ENCODE data around the gene ECHS1. TPM values are rescaled to one million over a fixed set of nuclear protein-coding genes. Genes with fewer than 3 reads are reported as not detected.
A peak's percentile ranks its signal among the peaks of the same experiment; 100 is the strongest.

ECHS1 gene
- total RNA-seq, 6 experiments from 2014 or later, result 293 to 780 (median 436) TPM

GRCh38 chr10:133351408-133352318, 21.5 kb downstream of the ECHS1 start:
- WGBS (ENCODE audit: insufficient coverage, low coverage, low lambda C conversion rate, missing lambda C conversion rate), result 77% methylated on average over 5 of the region's 24 CpGs
- ATAC-seq, result no peak
- H3K27me3 ChIP-seq, result no peaks in the 10 kb centered on the region
- no peaks in the 10 kb centered on the region for H3K9me3 ChIP-seq
- intact Hi-C loops (cut with DNase I), result no loop called here
- H3K27ac ChIP-seq, result peak overlapping the region in 1 of 3 donors; percentile 33
- H3K4me1 ChIP-seq, result peaks cover 0 to 80% (median 37%) of the 10 kb centered on the region in 4 donors
- H3K36me3 ChIP-seq, result peaks cover 0 to 4% (median 0%) of the 10 kb centered on the region in 4 donors
- H3K4me3 ChIP-seq, result no peak overlapping the region
- DNase-seq, result peak in 1 of 3 donors; percentile 51
- TF ChIP-seq CTCF (IDR thresholded peaks at IDR 0.05) (peak in 2 of 4 donors; percentile 2 to 6), POLR2A (IDR thresholded peaks at IDR 0.05) (no peak)

DNA sequence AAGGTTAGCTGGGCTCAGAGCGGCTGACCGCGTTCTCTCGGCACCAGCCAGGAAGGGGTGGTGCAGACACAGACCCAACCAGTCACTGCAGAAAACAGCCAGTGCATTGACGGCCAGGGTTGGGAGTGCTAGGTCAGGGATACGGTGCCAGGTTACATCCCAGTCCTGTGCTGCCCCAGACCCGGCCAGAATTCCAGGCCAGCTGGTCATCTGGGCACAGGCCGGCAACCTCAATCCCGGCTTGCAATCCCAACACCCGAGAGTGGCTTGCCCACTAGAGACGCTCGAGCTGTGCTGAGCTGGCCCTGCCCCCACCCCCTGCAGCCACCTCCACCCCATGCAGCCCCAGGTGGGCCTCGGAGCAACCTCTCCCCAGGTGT, 22.2 kb downstream of the ECHS1 start:
- intact Hi-C loops (cut with DNase I), result no loop called here
- Histone ChIP-seq H3K27ac (peak overlapping the region in 1 of 3 donors; percentile 67), H3K36me3 (peaks cover 0 to 4% (median 0%) of the 10 kb centered on the region in 4 donors), H3K4me3 (no peak overlapping the region), H3K9me3 (no peaks in the 10 kb centered on the region), H3K27me3 (no peaks in the 10 kb centered on the region), H3K4me1 (peaks cover 0 to 72% (median 33%) of the 10 kb centered on the region in 4 donors)
- TF ChIP-seq POLR2A (IDR thresholded peaks at IDR 0.05) (no peak), CTCF (IDR thresholded peaks at IDR 0.05) (no peak)
- 7% methylated on average over 3 of the region's 13 CpGs for WGBS (ENCODE audit: insufficient coverage, low coverage, low lambda C conversion rate, missing lambda C conversion rate)
- DNase-seq (peak; percentile 66 to 94 (median 92)), ATAC-seq (peak; percentile 29 to 57 (median 48))

DNA sequence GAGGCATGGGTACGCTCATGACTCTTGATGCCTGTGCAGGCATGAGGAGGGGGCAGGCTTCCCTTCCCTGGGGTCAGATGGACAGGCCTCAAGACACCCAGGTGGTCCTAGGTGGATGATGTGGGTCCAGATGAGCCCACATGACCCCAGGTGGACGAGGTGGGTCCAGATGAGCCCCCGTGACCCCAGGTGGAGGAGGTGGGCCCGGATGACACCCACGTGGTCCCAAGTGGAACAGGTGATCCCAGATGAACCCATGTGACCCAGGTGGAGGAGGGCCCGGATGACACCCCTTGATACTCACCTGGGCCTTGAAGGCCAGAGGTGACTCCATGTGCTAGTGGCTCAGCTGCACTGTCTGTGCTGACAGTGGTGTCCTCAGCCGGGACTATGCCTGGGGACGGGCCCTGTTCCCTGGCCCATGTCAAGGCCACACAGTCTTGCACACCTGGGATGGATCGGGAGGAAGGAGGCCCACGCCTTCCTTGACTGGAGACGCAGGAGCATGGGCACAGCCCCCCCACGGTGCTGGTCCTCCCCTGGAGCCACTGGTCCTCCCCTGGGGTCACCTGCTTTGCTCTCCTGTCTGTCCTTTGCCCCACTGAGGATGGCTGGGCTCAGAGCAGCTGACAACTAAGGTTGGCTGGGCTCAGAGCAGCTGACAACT, 22.7 kb downstream of the ECHS1 start:
- peaks cover 0 to 4% (median 0%) of the 10 kb centered on the region in 4 donors for H3K36me3 ChIP-seq
- DNase-seq, result no peak
- no peak overlapping the region for H3K4me3 ChIP-seq
- 33% methylated on average over 3 of the region's 12 CpGs for WGBS (ENCODE audit: insufficient coverage, low coverage, low lambda C conversion rate, missing lambda C conversion rate)
- TF ChIP-seq CTCF (IDR thresholded peaks at IDR 0.05), result no peak
- no peak for TF ChIP-seq POLR2A (IDR thresholded peaks at IDR 0.05)
- intact Hi-C loops (cut with DNase I), result no loop called here
- no peaks in the 10 kb centered on the region for H3K27me3 ChIP-seq
- peak in 3 of 4 donors; percentile 0 for ATAC-seq
- H3K27ac ChIP-seq, result peak overlapping the region in 2 of 3 donors; percentile 26 to 67
- H3K4me1 ChIP-seq, result peaks cover 0 to 67% (median 31%) of the 10 kb centered on the region in 4 donors
- no peaks in the 10 kb centered on the region for H3K9me3 ChIP-seq

GRCh38 chr10:133349577-133350011, 23.6 kb downstream of the ECHS1 start:
- Histone ChIP-seq H3K4me3 (no peak overlapping the region), H3K27me3 (no peaks in the 10 kb centered on the region), H3K27ac (peak overlapping the region in 1 of 3 donors; percentile 67), H3K36me3 (peaks cover 0 to 4% (median 0%) of the 10 kb centered on the region in 4 donors), H3K9me3 (no peaks in the 10 kb centered on the region), H3K4me1 (peaks cover 0 to 59% (median 27%) of the 10 kb centered on the region in 4 donors)
- no peak for TF ChIP-seq CTCF (IDR thresholded peaks at IDR 0.05)
- TF ChIP-seq POLR2A (IDR thresholded peaks at IDR 0.05), result no peak
- DNase-seq (no peak), ATAC-seq (no peak)
- intact Hi-C loops (cut with DNase I), result no loop called here
- 84% methylated on average over 5 of the region's 9 CpGs for WGBS (ENCODE audit: insufficient coverage, low coverage, low lambda C conversion rate, missing lambda C conversion rate)

Data from right lobe of liver (tissue), 6 donors.